ENCODE measurements around the gene LAMA3. TPM values are rescaled to one million over a fixed set of nuclear protein-coding genes. Genes with fewer than 3 reads are reported as not detected.

The LAMA3 gene
- polyA plus RNA-seq, 1 donor from 2014 or later: 3.4 TPM

DNA sequence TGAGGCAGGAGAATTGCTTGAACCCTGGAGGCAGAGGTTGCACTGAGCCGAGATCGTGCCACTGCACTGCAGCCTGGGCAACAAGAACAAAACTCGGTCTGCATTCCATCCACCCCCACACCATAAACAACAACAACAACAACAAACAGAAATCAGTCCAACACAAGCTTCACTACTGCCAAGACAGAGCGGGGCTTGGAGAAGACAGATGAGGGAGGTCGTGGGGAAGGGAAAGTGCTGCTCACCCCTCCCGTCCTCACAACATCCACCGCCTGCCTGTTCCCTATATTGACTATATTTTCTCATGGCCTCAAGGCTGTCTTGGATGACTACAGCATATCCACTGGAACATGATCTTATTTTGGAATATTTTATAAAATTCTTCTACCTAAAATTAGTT is 187.7 kb downstream of the LAMA3 start:
- Histone ChIP-seq H3K9ac (ENCODE audit: low read length) (no peak overlapping the region), H3K9me2 (ENCODE audit: insufficient read depth, low read length) (no peaks in the 10 kb centered on the region), H3F3A (ENCODE audit: insufficient read depth, low read length, poor library complexity, severe bottlenecking) (peaks cover 3% of the 10 kb centered on the region), H2AFZ (ENCODE audit: low read depth, low read length) (no peak overlapping the region), H3K9me3 (ENCODE audit: low read length) (no peaks in the 10 kb centered on the region), H3K4me3 (ENCODE audit: low read length) (no peak overlapping the region), H4K20me1 (ENCODE audit: insufficient read depth) (no peaks in the 10 kb centered on the region), H3K36me3 (ENCODE audit: insufficient read depth, low read length) (no peaks in the 10 kb centered on the region), H3K27ac (ENCODE audit: low read length) (no peak overlapping the region), H3K79me2 (replicated peaks; ENCODE audit: insufficient read depth, low read length) (no peaks in the 10 kb centered on the region), H3K4me2 (ENCODE audit: low read length) (no peak overlapping the region), H3K27me3 (ENCODE audit: insufficient read depth, low read depth, low read length) (no peaks in the 10 kb centered on the region)
- TF ChIP-seq, protein P1, sequence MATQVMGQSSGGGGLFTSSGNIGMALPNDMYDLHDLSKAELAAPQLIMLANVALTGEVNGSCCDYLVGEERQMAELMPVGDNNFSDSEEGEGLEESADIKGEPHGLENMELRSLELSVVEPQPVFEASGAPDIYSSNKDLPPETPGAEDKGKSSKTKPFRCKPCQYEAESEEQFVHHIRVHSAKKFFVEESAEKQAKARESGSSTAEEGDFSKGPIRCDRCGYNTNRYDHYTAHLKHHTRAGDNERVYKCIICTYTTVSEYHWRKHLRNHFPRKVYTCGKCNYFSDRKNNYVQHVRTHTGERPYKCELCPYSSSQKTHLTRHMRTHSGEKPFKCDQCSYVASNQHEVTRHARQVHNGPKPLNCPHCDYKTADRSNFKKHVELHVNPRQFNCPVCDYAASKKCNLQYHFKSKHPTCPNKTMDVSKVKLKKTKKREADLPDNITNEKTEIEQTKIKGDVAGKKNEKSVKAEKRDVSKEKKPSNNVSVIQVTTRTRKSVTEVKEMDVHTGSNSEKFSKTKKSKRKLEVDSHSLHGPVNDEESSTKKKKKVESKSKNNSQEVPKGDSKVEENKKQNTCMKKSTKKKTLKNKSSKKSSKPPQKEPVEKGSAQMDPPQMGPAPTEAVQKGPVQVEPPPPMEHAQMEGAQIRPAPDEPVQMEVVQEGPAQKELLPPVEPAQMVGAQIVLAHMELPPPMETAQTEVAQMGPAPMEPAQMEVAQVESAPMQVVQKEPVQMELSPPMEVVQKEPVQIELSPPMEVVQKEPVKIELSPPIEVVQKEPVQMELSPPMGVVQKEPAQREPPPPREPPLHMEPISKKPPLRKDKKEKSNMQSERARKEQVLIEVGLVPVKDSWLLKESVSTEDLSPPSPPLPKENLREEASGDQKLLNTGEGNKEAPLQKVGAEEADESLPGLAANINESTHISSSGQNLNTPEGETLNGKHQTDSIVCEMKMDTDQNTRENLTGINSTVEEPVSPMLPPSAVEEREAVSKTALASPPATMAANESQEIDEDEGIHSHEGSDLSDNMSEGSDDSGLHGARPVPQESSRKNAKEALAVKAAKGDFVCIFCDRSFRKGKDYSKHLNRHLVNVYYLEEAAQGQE (IDR thresholded peaks at IDR 0.05; ENCODE audit: borderline replicate concordance): no peak
- TF ChIP-seq EP300 (conservative IDR thresholded peaks at IDR 0.05; ENCODE audit: poor library complexity, severe bottlenecking) (no peak), TAF1 (IDR thresholded peaks at IDR 0.05; ENCODE audit: low read depth) (no peak), RAD21 (conservative IDR thresholded peaks at IDR 0.05) (no peak), MXI1 (conservative IDR thresholded peaks at IDR 0.05; ENCODE audit: poor library complexity, severe bottlenecking) (no peak), EZH2 (IDR thresholded peaks at IDR 0.05; ENCODE audit: borderline replicate concordance, insufficient read depth, low read length, poor library complexity, severe bottlenecking) (no peak), SMC3 (conservative IDR thresholded peaks at IDR 0.05; ENCODE audit: poor library complexity) (no peak), POLR2AphosphoS5 (IDR thresholded peaks at IDR 0.05) (no peak)
- TF ChIP-seq, protein P2, sequence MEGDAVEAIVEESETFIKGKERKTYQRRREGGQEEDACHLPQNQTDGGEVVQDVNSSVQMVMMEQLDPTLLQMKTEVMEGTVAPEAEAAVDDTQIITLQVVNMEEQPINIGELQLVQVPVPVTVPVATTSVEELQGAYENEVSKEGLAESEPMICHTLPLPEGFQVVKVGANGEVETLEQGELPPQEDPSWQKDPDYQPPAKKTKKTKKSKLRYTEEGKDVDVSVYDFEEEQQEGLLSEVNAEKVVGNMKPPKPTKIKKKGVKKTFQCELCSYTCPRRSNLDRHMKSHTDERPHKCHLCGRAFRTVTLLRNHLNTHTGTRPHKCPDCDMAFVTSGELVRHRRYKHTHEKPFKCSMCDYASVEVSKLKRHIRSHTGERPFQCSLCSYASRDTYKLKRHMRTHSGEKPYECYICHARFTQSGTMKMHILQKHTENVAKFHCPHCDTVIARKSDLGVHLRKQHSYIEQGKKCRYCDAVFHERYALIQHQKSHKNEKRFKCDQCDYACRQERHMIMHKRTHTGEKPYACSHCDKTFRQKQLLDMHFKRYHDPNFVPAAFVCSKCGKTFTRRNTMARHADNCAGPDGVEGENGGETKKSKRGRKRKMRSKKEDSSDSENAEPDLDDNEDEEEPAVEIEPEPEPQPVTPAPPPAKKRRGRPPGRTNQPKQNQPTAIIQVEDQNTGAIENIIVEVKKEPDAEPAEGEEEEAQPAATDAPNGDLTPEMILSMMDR (IDR thresholded peaks at IDR 0.05; ENCODE audit: poor library complexity, severe bottlenecking): no peak

DNA sequence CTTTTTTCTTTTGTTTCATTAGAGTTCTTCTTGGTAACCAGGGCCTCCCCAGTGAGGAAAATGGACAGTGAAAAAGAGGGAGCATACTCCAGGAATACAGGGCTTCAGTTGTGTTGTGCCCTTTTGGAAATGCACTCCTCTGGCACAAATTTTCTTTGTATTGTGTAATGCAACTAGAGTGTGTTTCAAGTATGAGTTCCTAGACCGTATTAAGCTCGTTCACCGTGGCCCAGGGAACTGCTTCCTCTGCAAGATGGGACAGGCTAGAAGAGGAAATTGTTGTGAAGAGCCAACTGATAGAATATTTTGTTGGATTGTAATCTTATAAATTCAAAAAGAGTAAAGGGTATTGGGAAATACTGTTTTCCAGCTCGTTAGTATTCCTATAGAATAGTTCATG is 188.1 kb downstream of the LAMA3 start:
- Histone ChIP-seq H3K4me2 (ENCODE audit: low read length) (no peak overlapping the region), H3K79me2 (replicated peaks; ENCODE audit: insufficient read depth, low read length) (no peaks in the 10 kb centered on the region), H3K27me3 (ENCODE audit: insufficient read depth, low read depth, low read length) (no peaks in the 10 kb centered on the region), H3K9ac (ENCODE audit: low read length) (no peak overlapping the region), H3K27ac (ENCODE audit: low read length) (no peak overlapping the region), H3K9me2 (ENCODE audit: insufficient read depth, low read length) (no peaks in the 10 kb centered on the region), H3F3A (ENCODE audit: insufficient read depth, low read length, poor library complexity, severe bottlenecking) (peaks cover 5% of the 10 kb centered on the region), H3K36me3 (ENCODE audit: insufficient read depth, low read length) (no peaks in the 10 kb centered on the region), H3K4me3 (ENCODE audit: low read length) (no peak overlapping the region), H2AFZ (ENCODE audit: low read depth, low read length) (no peak overlapping the region), H3K9me3 (ENCODE audit: low read length) (no peaks in the 10 kb centered on the region), H4K20me1 (ENCODE audit: insufficient read depth) (no peaks in the 10 kb centered on the region)
- TF ChIP-seq RAD21 (conservative IDR thresholded peaks at IDR 0.05) (no peak), EP300 (conservative IDR thresholded peaks at IDR 0.05; ENCODE audit: poor library complexity, severe bottlenecking) (no peak), TAF1 (IDR thresholded peaks at IDR 0.05; ENCODE audit: low read depth) (no peak), POLR2AphosphoS5 (IDR thresholded peaks at IDR 0.05) (no peak), EZH2 (IDR thresholded peaks at IDR 0.05; ENCODE audit: borderline replicate concordance, insufficient read depth, low read length, poor library complexity, severe bottlenecking) (no peak), SMC3 (conservative IDR thresholded peaks at IDR 0.05; ENCODE audit: poor library complexity) (no peak), MXI1 (conservative IDR thresholded peaks at IDR 0.05; ENCODE audit: poor library complexity, severe bottlenecking) (no peak)
- TF ChIP-seq, protein P2 (IDR thresholded peaks at IDR 0.05; ENCODE audit: poor library complexity, severe bottlenecking): no peak
- TF ChIP-seq, protein P1 (IDR thresholded peaks at IDR 0.05; ENCODE audit: borderline replicate concordance): no peak
